ENCODE data around the gene RALGPS1.

RALGPS1 gene

DNA sequence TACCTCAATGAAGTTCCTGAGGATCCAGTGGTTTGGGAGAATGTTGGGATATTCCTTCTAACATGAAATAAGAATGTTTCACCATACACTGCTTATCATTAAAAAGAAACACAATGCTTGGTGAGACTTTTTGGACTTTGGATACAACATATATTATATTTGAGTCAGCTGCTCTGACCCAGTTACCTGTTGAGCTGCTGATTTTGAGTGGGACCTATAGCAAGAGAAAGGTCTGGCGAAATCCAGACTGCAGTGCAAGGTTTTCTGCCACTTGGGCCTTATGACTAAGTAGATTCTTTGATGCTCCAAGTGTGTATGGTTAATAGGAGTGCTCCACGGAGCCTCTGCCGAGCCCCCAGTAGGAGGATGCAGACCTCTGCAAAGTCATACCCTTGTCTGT is 10.0 kb upstream of the RALGPS1 start:
- in situ Hi-C loops (cut with MboI; ENCODE audit: low sequenced_read_pairs), result no loop called here

DNA sequence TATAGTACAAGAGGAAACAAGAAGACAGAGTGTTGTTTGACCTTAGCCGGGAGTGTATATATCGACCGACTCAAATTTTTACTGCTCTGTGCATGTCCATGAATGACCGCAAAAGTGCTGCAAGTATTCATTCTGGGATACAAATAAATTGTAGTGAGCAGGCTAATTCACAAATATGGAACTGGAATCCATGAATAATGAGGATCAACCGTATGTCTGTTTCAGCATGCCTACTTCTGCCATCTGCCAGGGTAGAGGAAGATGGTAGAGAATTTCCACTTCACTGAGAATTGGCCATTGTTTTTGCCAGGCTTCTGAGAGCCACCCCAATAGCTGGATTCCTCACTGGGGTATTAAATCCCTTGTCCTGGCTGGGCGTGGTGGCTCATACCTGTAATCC is 8.5 kb upstream of the RALGPS1 start:
- in situ Hi-C loops (cut with MboI; ENCODE audit: low sequenced_read_pairs), result no loop called here

DNA sequence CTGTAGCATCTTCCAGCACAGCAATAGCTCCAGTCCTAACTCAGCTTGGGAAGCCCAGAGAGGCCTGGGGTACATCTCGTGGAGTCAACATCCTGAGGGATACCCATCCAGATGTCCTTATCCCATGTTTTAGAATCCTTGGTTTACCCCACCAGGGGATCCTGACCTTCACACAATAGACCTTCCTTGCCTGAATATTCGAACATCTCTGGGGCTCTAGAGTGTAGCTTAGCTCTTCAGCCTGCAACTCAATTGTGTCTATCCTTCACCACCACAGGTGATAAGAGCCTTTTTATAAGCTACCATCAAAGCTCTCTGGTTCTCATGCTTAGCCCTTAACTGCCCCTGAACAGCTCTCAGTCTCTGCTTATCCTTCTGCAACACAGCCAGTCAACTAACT is 7.5 kb upstream of the RALGPS1 start:
- in situ Hi-C loops (cut with MboI; ENCODE audit: low sequenced_read_pairs), result no loop called here

DNA sequence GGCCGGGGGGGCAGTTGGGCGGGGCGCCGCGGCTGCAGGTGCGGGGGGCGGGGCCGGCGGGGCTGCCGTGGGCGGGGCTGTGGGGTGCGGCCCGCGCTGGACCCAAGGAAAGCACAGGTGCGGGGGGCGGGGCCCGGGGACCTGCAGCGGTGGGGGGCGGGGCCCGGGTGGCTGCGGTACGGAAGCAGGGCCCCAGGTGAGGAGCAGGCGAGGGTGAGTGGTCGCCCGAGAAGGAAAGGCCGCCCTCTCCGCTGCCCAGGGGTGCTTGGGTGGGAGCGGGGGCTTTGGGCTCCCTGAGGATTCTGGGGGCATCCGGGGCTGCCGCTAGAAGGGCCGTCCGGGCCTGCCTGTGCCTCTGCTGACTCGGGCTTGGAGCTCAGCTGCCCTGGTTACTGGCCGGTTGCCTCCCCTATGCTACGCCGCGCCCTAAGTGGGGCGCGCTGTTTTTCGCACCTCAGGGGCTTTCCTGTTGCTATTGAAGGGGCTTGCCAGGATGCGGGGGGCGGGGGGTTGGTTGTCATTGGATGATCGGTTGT is 767 bp downstream of the RALGPS1 start:
- in situ Hi-C loops (cut with MboI; ENCODE audit: low sequenced_read_pairs), result no loop called here

DNA sequence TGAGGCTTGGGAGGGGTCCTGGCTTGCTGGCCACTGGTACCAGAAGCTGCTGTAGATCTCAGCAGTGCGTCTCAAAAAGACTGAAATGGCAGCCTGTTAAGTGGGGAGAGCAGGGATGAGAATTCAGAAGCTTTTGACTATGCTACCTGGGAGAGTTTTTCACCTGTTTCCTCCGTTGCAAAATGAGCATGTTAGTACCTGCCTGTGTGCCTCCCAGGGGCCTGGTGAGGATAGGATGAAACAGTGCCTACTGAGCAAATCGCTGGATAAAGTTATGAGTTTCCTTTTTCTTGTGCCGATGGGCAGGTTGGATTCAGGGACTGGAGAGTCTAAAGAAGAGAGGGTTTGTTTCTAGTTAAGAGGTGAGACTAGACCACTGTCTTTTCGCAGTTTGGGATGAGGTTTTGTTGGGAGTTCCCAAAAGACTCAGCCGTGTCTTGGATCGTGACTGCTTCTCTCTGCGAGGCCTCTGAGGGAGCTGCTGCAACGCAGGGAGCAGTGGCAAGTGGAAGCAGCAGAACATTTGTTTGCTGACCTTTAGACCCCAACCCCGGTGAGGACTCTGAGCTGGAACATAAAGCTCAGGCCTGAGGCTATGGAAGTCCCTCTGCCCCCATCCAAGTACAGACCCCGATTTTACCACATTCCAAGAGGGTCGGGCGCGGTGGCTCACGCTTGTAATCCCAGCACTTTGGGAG is 1.4 kb downstream of the RALGPS1 start:
- in situ Hi-C loops (cut with MboI; ENCODE audit: low sequenced_read_pairs), result no loop called here

DNA sequence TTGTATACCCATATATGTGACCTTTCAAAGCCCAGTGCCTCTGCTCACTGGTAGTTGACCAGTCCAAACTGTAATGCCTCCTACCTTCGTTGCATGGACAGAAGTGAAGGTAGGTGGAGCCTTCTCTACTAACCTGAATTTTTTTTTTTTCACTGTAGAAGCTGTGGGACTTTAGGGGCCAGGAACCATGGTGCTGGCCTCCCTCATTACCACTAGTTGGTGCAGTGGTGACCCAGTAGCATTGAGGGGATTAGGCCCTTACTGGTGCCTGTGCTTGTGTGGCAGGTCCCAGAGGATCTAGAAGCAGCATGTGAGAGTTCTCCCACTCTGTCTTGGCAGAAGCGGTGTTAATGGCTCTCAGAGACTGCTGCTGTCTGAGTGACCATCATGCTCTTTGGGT is 2.3 kb downstream of the RALGPS1 start:
- in situ Hi-C loops (cut with MboI; ENCODE audit: low sequenced_read_pairs), result no loop called here

DNA sequence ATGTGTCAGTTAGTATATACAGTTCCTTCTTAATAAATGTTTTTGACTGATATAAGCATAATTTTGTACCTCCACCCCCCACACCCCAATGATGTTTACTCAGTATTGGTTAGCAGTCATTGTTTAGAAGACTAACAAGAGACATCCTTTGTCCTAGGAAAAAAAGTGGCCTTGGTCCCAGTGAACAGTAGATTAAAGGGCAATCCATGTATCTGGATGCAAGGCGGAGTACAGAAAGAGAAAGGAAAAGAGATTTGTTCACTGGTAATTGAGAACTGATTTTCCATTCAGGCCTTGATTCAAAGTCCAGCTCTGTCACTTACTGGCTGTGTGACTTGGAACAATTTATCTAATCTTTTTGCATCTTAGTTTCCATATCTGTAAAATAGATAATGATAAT is 4.6 kb downstream of the RALGPS1 start:
- in situ Hi-C loops (cut with MboI; ENCODE audit: low sequenced_read_pairs), result no loop called here

DNA sequence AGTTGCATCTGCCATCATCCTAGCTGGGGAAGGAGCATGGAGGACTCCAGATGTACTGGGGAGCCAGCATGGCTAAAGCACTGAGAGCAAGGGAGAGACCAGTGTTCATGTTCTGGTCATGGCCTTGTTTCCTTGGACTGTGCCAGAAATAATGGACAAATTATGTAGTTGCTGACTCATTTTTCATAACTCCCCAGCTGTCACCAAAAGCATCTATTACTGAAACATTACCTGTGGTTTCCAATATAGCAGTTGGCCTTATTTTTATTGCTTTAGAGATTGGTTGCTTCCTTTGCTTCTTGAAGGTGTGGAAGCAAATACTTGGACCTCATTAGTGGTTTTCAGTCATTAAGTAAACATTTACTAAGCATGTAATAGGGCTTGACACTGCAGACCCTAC is 11.3 kb downstream of the RALGPS1 start:
- in situ Hi-C loops (cut with MboI; ENCODE audit: low sequenced_read_pairs), result no loop called here

DNA sequence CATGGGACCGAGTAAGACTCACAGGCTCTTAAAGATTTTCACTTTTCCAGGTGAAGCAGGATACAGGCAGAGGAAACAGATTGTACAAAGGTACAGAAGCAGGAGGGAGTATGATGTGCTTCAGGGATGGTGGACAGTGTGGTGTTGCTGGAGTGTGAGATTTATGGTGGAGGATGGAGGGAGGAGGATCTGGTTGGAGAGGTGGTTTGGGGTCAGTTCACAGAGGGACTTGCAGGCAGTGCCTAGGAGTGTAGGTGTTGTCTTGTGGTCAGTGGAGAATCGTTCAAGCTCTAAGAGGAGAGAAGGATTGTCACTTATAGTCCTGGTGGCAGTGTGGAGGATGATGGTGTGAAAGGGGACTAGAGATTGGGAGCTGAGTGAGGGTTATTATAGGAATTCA is 11.8 kb downstream of the RALGPS1 start:
- in situ Hi-C loops (cut with MboI; ENCODE audit: low sequenced_read_pairs), result no loop called here

DNA sequence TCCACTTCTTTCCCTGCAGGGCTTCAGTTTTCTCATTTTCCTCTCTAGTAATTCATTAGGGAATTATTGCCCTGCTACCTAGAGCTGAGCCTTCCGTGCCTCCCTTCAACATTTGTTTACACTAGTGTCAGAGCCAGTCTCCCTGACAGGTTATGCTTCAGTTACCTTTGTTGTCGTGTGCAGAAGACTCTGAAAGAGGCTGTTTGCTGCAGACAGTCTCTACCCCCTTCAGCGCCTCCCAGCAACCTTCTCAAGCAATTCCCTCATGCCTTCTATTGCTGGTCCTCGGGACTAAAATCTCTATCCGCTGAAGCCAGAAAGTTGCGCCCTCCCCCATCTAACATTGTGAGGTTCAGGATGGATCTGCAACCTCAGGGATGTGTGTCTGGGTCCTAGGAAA is 12.8 kb downstream of the RALGPS1 start:
- in situ Hi-C loops (cut with MboI; ENCODE audit: low sequenced_read_pairs), result no loop called here

DNA sequence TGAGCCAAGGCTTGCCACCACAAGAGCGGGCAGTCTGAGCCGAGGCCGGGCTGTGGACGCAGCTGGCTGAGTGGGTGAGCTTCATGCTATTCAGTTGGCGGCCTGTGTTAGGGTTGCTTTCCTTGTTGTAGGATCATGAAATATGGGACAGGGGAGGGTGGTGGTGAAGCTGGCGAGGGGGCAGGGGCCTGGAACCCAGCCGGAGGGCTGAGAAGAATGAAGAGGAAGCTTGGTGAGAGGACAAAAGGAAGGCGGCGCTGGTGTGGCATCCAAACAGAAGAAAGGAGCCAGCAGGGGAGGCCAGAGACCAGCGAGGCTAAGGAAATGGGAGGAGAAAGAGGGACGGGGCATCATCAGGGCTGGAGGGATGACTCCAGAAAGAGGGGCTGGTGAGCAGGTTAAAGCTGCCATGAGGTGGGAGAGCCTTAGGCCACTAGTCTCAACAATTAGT is 18.3 kb downstream of the RALGPS1 start:
- in situ Hi-C loops (cut with MboI; ENCODE audit: low sequenced_read_pairs), result no loop called here

DNA sequence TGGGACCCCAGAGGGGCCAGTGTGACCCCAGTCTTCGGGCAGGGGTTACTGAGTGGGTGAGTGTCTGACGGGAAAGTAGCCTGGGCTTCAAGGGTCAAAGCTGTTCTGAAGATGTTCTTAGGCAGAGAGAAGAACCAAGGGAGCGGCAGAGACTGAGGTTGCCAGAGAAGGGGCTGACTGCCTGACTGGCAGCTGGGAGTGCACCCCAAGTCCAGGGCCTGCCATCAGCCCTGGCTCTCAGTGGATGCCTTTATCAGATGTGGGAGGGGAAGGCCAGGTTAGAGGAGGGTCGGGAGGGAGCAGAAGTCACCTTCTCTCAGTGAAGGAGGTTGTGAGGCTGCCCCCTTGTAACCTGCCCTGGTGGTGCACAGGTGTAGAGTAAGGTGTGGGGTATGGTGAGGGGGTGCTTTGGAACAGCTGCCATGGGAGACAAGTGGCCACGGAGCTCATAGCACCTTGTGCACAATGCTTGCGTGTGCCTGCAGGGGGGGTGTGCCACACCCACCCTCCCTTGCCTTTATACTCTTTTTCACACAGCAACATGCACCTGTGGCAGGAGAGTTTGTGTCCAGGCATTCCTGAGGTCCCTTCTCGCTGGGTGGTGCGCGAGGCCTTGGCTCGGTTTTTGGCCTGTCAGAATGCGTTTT is 18.9 kb downstream of the RALGPS1 start:
- in situ Hi-C loops (cut with MboI; ENCODE audit: low sequenced_read_pairs), result no loop called here

DNA sequence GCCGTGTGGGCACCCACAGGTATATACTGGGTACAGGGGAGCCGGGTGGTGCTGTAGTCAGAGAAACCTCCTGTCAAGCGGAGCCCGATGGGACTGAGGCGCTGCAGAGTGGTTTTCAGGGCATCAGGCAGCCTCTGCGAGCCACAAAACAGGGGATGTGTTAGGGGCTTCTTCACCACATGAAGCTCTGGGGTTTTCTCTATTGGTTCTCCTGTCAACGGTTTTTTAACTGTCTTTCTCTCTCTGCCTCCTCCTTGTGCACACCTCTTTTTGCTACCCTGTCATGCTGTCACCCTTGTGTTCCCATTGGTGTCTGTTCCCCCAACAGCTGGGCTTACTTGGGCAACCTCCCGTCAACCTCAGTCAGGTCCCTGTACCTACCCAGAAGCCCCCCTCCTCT is 19.9 kb downstream of the RALGPS1 start:
- in situ Hi-C loops (cut with MboI; ENCODE audit: low sequenced_read_pairs), result no loop called here

DNA sequence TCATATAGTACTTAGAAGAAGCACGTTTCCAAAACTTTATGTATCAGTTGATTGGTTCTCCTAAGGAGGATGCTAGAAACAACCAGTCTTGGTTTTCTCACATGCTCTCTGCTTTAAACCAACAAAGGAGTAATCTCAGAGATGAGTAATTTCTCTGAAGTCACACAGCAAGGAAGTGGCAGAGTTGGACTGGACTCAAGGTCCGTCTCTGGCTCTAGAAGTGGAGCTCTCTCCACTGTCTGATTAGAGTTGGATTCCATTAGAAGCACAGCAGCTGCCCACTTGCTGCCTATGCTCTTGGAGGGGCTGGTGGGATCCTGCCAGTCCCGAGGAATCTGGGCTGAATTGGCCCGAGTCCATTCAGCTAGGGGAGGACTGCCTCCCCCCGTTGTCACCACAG is 21.0 kb downstream of the RALGPS1 start:
- in situ Hi-C loops (cut with MboI; ENCODE audit: low sequenced_read_pairs), result no loop called here

DNA sequence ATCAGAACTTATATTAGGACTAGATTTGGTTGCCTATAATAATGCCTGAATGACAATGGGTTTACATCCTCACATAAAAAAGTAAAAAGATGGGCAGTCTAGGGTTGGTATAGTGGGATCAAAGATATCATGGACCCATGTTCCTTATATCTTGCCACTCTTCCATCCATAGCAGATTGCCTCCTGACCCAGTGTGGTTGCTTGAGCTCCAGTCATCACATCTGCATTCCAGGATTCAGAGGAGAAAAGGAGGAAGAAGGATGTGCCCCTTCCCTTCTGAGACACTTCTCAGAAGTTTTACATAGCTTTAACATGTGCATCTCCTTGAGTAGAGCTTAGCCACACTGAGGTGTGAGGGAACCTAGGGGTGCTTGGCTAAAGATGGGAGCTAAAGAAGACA is 22.9 kb downstream of the RALGPS1 start:
- in situ Hi-C loops (cut with MboI; ENCODE audit: low sequenced_read_pairs), result no loop called here

DNA sequence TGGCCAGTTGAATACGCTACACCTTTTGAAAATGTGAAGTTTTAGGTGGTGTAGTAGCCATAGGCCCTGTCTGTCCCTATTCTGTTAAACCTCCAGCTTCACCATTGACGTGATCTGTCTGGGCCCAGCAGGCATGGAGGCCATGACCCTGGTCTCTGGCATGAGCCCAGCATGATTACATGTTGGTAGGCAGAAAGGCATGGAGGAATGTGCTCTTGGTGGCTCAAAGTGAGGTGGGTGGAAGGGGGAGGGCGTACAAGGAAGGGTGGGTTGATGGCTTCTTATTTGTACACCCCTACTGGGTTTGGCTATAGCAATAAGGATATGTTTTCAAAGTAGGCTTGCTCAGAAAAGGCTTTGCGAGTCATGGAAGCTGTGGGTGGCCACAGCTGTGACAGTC is 23.7 kb downstream of the RALGPS1 start:
- in situ Hi-C loops (cut with MboI; ENCODE audit: low sequenced_read_pairs), result no loop called here

DNA sequence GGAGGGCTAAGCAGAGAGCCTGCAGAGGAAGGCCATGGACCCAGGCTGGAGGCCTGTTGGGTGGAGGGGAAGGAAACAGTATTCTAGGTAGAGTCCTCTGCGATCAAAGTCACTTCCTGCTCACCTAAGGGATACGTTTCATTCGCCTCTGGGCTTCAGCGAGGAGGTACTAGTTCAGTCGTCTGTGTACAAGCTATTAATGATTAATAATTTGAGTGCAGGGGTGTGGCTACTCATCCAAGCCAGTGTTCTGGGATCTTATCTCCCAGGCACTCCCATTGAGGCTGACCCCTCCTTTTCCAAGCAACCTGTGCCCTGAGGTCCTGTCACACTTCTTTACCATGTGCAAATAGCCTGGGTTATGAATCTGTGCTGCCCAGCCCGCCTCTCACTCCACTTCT is 25.2 kb downstream of the RALGPS1 start:
- in situ Hi-C loops (cut with MboI; ENCODE audit: low sequenced_read_pairs), result loop anchor here (5.0 kb wide), 1 partner anchor 262 kb away; no protein-coding TSS in a partner anchor

DNA sequence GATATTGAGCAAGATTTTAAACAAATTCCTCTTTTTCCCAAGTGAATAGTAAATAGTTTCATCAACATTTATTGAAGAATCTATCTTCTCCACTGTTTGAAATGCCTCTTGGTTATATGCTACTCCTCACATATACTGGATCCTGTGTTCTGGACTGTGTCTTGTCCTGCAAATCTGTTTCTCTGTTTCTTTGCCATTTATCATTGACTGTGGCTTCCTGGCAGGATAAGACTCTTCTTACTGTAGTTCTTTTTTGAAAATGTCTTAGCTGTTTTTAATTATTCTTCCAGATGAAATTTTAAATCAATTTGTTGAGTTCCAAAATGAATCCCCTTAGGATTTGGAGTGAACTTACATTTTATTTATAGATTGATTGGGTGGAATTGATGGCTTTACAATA is 27.8 kb downstream of the RALGPS1 start:
- in situ Hi-C loops (cut with MboI; ENCODE audit: low sequenced_read_pairs), result loop anchor here (5.0 kb wide), 1 partner anchor 260 kb away; no protein-coding TSS in a partner anchor

DNA sequence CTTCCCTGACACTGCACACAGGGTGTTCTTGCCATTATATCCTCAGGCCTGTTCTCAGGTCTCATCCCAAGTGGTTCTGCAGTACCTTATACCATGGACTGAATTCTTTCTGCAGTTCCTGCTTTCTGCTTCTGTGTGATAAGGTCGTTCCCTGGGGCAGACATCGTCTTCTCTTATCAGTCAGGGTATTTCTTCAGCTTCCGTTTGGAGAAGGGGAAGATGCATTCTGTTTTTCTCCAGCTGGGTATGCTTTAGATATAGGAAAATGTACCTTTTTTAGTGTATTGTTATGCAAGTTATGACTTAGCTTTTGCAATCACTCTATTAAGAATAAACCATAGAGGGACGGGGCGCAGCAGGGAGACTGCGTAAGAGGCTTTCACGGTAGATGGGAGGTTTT is 31.1 kb downstream of the RALGPS1 start:
- in situ Hi-C loops (cut with MboI; ENCODE audit: low sequenced_read_pairs), result no loop called here

DNA sequence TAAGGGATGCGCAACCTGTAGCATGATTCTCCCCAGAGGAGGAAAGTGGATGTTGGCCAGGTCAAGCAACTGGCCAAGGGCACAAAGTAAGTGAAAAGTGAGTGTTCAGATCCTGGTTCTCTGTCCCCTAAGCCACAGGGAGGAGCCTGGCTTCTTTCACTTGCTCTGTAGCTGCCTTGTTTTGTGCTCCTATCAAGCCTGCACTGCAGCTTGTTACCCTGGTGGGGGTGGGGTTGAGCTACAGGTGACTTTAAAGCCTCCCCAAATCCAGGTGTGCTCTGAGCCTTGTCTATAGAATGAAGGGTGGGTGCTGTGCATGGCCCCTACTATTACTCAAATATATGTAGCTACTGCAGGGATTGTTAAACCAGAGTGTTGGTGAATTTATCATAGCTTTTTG is 32.9 kb downstream of the RALGPS1 start:
- in situ Hi-C loops (cut with MboI; ENCODE audit: low sequenced_read_pairs), result no loop called here

DNA sequence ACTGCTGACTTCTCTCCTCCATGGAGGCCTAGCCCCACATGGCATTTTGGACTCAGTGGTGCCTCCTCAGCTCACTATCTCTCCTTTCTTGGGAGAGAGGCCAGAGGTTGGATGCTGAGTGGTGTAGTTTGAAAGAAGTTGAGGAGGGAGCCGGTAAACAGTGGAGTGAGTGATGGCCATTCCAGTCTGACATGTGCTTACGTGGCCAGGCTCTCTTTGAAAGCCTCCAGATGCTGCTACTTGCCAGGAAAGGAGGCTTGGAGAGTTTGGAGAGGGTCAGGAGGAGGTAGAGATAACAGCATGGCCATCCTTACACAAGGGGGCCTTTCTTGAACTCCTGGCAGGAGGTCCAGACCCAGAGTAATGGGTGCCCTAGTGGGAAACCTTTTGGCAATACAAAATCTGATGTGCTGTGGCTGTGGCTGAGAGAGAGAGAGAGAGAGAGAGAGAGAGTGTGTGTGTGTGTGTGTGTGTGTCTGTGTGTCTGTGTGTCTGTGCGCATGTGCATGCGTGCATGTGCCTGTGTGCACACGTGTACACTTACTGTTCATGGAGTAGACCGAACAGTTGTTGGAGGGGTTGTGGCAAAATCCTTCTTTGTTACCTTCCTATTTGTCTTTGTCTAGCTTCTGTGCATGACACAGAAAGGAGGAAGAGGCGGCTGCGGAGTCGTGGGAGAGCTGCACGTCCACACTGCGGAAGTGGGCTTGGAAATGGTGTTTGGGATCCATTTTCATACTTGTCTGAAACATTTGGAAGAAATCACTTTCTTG is 37.8 kb downstream of the RALGPS1 start:
- in situ Hi-C loops (cut with MboI; ENCODE audit: low sequenced_read_pairs), result no loop called here
